Upper lobe of left lung (tissue), 4 donors: ENCODE results near the gene CCR5.

ENCODE experiments used
- EP300 ChIP-seq, 4 donors: sonication (generic); formaldehyde crosslinking; IDR thresholded peaks; one replicate each; pipeline ENCODE4 v1.5.1; 2017; ENCODE audit warnings: antibody characterized with exemption in 4 of 4, control low read depth in 2 of 4
- TF ChIP-seq, protein P1 (sequence below), 6 experiments: fragments of 450-650 bp in 4 of 6; fragments of 200-600 bp in 2 of 6; sonication (generic) in 2 of 6; IDR thresholded peaks; one replicate each; pipeline ENCODE4 v1.5.1; 2016 to 2019; ENCODE audit warnings: antibody characterized with exemption in 6 of 6

DNA sequence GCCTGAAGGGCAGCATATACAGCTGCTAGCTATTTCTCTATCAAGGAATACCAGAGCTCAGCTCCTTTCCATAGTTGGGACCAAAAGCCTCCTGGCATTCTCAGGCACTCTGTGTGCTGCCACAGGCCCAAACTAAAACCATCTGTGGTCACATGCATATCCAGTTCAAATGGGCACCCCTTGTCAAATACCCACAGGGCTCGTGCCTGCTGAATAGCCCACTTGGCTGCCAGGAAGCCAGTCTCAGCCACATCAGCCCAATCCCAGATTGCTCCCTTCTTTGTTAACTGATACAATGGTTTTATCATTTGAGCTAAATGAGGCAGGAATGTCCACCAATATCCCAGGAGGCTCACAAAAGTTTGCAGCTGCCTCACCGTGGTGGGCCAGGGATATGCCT lies 50.2 kb downstream of the CCR5 start:
- TF ChIP-seq, protein P1, sequence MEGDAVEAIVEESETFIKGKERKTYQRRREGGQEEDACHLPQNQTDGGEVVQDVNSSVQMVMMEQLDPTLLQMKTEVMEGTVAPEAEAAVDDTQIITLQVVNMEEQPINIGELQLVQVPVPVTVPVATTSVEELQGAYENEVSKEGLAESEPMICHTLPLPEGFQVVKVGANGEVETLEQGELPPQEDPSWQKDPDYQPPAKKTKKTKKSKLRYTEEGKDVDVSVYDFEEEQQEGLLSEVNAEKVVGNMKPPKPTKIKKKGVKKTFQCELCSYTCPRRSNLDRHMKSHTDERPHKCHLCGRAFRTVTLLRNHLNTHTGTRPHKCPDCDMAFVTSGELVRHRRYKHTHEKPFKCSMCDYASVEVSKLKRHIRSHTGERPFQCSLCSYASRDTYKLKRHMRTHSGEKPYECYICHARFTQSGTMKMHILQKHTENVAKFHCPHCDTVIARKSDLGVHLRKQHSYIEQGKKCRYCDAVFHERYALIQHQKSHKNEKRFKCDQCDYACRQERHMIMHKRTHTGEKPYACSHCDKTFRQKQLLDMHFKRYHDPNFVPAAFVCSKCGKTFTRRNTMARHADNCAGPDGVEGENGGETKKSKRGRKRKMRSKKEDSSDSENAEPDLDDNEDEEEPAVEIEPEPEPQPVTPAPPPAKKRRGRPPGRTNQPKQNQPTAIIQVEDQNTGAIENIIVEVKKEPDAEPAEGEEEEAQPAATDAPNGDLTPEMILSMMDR (IDR thresholded peaks at IDR 0.05) = no peak
- TF ChIP-seq EP300 (IDR thresholded peaks at IDR 0.05) = no peak
